GM12892 (cell line): ENCODE results near the gene GEMIN7.

ENCODE experiments used
- POLR2A ChIP-seq: IDR thresholded peaks from 2 replicates; pipeline ENCODE4 v1.6.1; 2011; ENCODE audit warnings: low read depth, low read length, control low read depth
- TAF1 ChIP-seq: IDR thresholded peaks from 2 replicates; pipeline ENCODE4 v1.6.1; 2011; ENCODE audit warnings: low read depth, mild to moderate bottlenecking, control low read depth, low read length, borderline replicate concordance

GRCh38 chr19:45049073-45049736 lies 29.9 kb upstream of the GEMIN7 start:
- no peak for TF ChIP-seq TAF1
- TF ChIP-seq POLR2A: no peak
